A549 (cell line): ENCODE data around the gene POC1B. TPM values are rescaled to one million over a fixed set of nuclear protein-coding genes. Genes with fewer than 3 reads are reported as not detected.

ENCODE experiments used
- ATAC-seq, 2 experiments: fragments of 200-7000 bp in 1 of 2; fragments of >200 bp in 1 of 2; cut with Nextera tagmentation in 1 of 2; cut with Tn5 transposase in 1 of 2; 3 replicates each; pipeline versions ENCODE4 v1.8.0 to v1.9.1; 2018 to 2020; ENCODE audit warnings: mild to moderate bottlenecking in 1 of 2, moderate library complexity in 1 of 2
- CTCF ChIA-PET: fragments of 300-600 bp; sonication (Branson Sonifier 250); formaldehyde crosslinking; extraction: SDS; loops from one replicate; lab custom pipeline; 2021; ENCODE audit warnings: antibody characterized with exemption, inconsistent platforms; lab: Yijun Ruan, JAX
- POLR2A ChIA-PET: fragments of 350-600 bp; formaldehyde crosslinking; extraction: SDS; loops from one replicate; lab custom pipeline; 2021; ENCODE audit warnings: antibody characterized with exemption, inconsistent platforms; lab: Yijun Ruan, JAX
- DNase-seq, 2 experiments: peaks; one replicate each; pipeline versions ENCODE4 v3.0.0 to v3.0.0-alpha.2; 2011 to 2016; ENCODE audit warnings: low read depth in 1 of 2, low spot score in 1 of 2
- FAIRE-seq: peaks from 2 replicates; lab custom pipeline; 2011; peaks lifted over from hg19 to GRCh38; lab: Jason Lieb, UNC
- H3K27ac ChIP-seq, 2 experiments: fragments of >200 bp; sonication (Bioruptor Twin); formaldehyde crosslinking; 3 replicates each; pipeline ENCODE4 v1.5.1; 2016 to 2017
- H3K4me1 ChIP-seq: fragments of >200 bp; sonication (Bioruptor Twin); formaldehyde crosslinking; 3 replicates; pipeline ENCODE4 v1.6.1; 2016
- H3K4me2 ChIP-seq: fragments of >200 bp; sonication (Bioruptor Twin); formaldehyde crosslinking; 3 replicates; pipeline ENCODE4 v1.6.1; 2016
- H3K4me3 ChIP-seq: fragments of >200 bp; sonication (Bioruptor Twin); formaldehyde crosslinking; 3 replicates; pipeline ENCODE4 v1.5.1; 2016
- H3K9me3 ChIP-seq: fragments of >200 bp; sonication (Bioruptor Twin); formaldehyde crosslinking; 3 replicates; pipeline ENCODE4 v1.6.1; 2016
- ATOH8 ChIP-seq: fragments of 250-450 bp; sonication (Bioruptor Pico); IDR thresholded peaks from 2 replicates; pipeline ENCODE4 v1.5.0; 2020; ENCODE audit warnings: low read depth, mild to moderate bottlenecking, moderate library complexity
- CEBPB ChIP-seq, 2 experiments: fragments of >200 bp in 1 of 2; sonication (Bioruptor Twin) in 1 of 2; formaldehyde crosslinking in 1 of 2; IDR thresholded peaks; 2 replicates each; pipeline ENCODE4 v1.6.1; 2012 to 2016
- EHF ChIP-seq: fragments of 250-450 bp; sonication (Bioruptor Pico); IDR thresholded peaks from 2 replicates; pipeline ENCODE4 v1.5.0; 2020; ENCODE audit warnings: mild to moderate bottlenecking
- ESRRA ChIP-seq: fragments of 150-350 bp; IDR thresholded peaks from 2 replicates; pipeline ENCODE4 v1.6.1; 2014; ENCODE audit warnings: mild to moderate bottlenecking, low read length, borderline replicate concordance
- FOSB ChIP-seq: fragments of 250-450 bp; sonication (Bioruptor Pico); IDR thresholded peaks from 2 replicates; pipeline ENCODE4 v1.5.0; 2020; ENCODE audit warnings: mild to moderate bottlenecking, moderate library complexity
- HDAC2 ChIP-seq: fragments of 200-600 bp; sonication (generic); IDR thresholded peaks from 2 replicates; pipeline ENCODE4 v1.6.1; 2016
- JUNB ChIP-seq: fragments of >200 bp; sonication (Bioruptor Twin); formaldehyde crosslinking; IDR thresholded peaks from 2 replicates; pipeline ENCODE4 v1.6.1; 2016
- MAX ChIP-seq: IDR thresholded peaks from 2 replicates; pipeline ENCODE4 v1.6.1; 2012
- MYC ChIP-seq: IDR thresholded peaks from 2 replicates; pipeline ENCODE4 v1.6.1; 2012; ENCODE audit warnings: mild to moderate bottlenecking, inconsistent platforms, low read length, improper control_type of control experiment, borderline replicate concordance
- POLR2AphosphoS2 ChIP-seq: conservative IDR thresholded peaks from 2 replicates; pipeline ENCODE4 v1.6.1; 2012; ENCODE audit warnings: low read length, improper control_type of control experiment, inconsistent platforms
- RAD21 ChIP-seq, 2 experiments: fragments of >200 bp in 1 of 2; sonication (Bioruptor Twin) in 1 of 2; formaldehyde crosslinking in 1 of 2; IDR thresholded peaks in 1 of 2; conservative IDR thresholded peaks in 1 of 2; 2 replicates in 1 of 2; 3 replicates in 1 of 2; pipeline ENCODE4 v1.6.1; 2012 to 2018; ENCODE audit warnings: inconsistent platforms in 1 of 2
- RFX5 ChIP-seq: fragments of 450-650 bp; IDR thresholded peaks from 2 replicates; pipeline ENCODE4 v1.7.1; 2014; ENCODE audit warnings: antibody characterized with exemption, mild to moderate bottlenecking, moderate library complexity
- TFCP2L1 ChIP-seq: fragments of 250-450 bp; sonication (Bioruptor Pico); IDR thresholded peaks from 2 replicates; pipeline ENCODE4 v1.5.0; 2021; ENCODE audit warnings: mild to moderate bottlenecking
- ZFP36 ChIP-seq: fragments of 450-650 bp; IDR thresholded peaks from 2 replicates; pipeline ENCODE4 v1.6.1; 2014; ENCODE audit warnings: borderline replicate concordance; ENCODE audit not compliant: partially characterized antibody
- WGBS: methylation state at CpG from one replicate; pipeline ENCODE4 v1.1.6; 2017; ENCODE audit errors: missing lambda C conversion rate; 5-methylcytosine and 5-hydroxymethylcytosine counted together
- polyA plus RNA-seq, 4 experiments: library from polyadenylated mRNA; depleted of rRNA in 3 of 4; stranded (reverse); fragments of >200 nt; fragmentation: RNase III in 1 of 4; extraction: RNeasy Plus Mini Kit Qiagen cat#74134 plus additional on column Dnase treatment in 1 of 4; gene quantifications; 2 replicates in 3 of 4; 3 replicates in 1 of 4; pipeline ENCODE4 v1.2.3, GENCODE V29; 2011 to 2017
- TF ChIP-seq, protein P1 (sequence below): fragments of >200 bp; sonication (Bioruptor Twin); formaldehyde crosslinking; IDR thresholded peaks from 3 replicates; pipeline ENCODE4 v1.5.1; 2016
- TF ChIP-seq, protein P2 (sequence below): fragments of 150-350 bp; IDR thresholded peaks from 2 replicates; pipeline ENCODE4 v1.6.1; 2014; ENCODE audit warnings: low read depth, mild to moderate bottlenecking, low read length
- TF ChIP-seq, protein P3 (sequence below): fragments of 250-450 bp; sonication (Bioruptor Pico); IDR thresholded peaks from 2 replicates; pipeline ENCODE4 v1.5.0; 2021; ENCODE audit warnings: mild to moderate bottlenecking, moderate library complexity, borderline replicate concordance

POC1B gene
- polyA plus RNA-seq, 2 of the 4 experiments (the other 2 are of a cell fraction), result 10.8 to 38.6 TPM

DNA sequence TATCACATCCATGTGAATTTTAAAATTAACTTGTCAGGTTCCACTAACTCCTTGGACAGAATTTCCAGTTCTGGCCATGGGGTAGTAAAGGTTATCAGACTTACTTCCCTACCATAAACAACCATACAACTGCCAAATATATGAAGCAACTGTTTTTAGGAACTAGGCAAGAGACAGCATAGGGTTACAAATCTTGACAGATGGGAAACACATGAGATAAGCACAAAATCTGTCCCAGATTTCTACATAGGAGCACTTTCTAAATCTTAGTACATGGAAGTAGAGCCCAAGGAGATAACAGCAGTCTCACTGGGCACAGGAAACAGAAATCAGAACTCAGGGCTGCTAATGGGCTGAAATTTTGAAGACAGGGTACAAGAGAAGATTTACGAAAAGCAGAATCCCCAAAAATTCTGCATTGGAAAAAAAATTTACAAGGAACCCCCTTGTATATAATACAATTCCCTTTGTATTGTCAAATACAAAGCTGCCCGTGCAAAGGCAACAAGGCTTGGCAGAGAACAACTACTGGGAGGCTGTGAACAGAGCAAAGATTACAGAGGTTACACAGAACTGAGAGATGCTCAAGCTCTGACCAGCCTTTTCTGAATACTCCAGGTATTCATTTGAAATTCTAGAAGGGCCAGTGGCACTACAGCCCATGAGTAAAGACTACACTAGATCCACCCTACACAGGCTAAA lies 44.5 kb downstream of the POC1B start:
- TF ChIP-seq MYC (no peak), ZFP36 (no peak), FOSB (no peak), MAX (no peak)
- WGBS, result 91% methylated on average over 2 of the region's 2 CpGs
- H3K4me2 ChIP-seq, result no peak overlapping the region
- CTCF ChIA-PET, result no interaction called here
- H3K4me1 ChIP-seq, result no peaks in the 10 kb centered on the region
- DNase-seq (no peak), FAIRE-seq (no peak), ATAC-seq (no peak)
- H3K4me3 ChIP-seq, result no peak overlapping the region
- H3K9me3 ChIP-seq, result no peaks in the 10 kb centered on the region
- H3K27ac ChIP-seq, result no peak overlapping the region
- POLR2A ChIA-PET, result no interaction called here

GRCh38 chr12:89479982-89480381 lies 45.9 kb downstream of the POC1B start:
- FAIRE-seq, result no peak
- DNase-seq, result no peak
- 86% methylated on average over 3 of the region's 3 CpGs for WGBS
- CTCF ChIA-PET, result interaction anchor here (0.9 kb wide), 1 partner anchor 14 kb away, joined by 3 read pairs; no protein-coding TSS in a partner anchor
- no peak for ATAC-seq
- TF ChIP-seq RFX5 (no peak), TFCP2L1 (CRISPR knock-in tag) (no peak), ATOH8 (CRISPR knock-in tag) (no peak), RAD21 (conservative IDR thresholded peaks at IDR 0.05 in 1 of 2, IDR thresholded peaks at IDR 0.05 in 1 of 2) (no peak)
- TF ChIP-seq, all 56 proteins: peak for 0
- Histone ChIP-seq H3K4me2 (no peak overlapping the region), H3K27ac (no peak overlapping the region), H3K4me1 (peaks cover 10% of the 10 kb centered on the region), H3K4me3 (no peak overlapping the region), H3K9me3 (no peaks in the 10 kb centered on the region)
- POLR2A ChIA-PET, result no interaction called here

DNA sequence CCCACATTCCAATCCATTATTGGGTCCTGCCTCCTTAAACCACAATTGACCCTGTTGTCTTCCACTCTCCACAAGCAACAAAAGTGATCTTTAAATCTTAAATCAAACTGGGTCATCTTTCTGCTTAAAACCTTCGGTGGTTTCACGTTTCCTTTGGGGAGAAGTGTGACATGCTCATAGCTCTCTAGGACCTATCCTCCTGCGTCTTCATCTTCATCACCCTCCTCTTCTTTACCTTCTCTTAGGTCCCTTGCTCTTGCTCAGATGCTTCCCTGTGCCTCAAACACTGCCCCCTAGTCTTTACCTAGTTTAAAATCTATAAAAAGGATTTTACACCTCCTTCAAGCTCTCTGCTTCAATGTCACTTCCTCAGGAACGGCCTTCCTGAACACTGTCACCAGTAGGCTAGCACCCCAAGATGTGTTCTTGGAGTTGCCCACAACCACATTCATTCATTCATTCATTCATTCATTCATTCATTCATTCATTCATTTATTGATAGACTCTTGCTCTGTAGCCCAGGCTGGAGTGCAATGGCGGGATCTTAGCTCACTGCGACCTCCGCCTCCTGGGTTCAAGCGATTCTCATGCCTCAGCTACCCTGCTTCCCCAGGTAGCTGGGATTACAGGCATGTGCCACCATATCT lies 48.1 kb downstream of the POC1B start:
- Histone ChIP-seq H3K4me2 (no peak overlapping the region), H3K9me3 (no peaks in the 10 kb centered on the region), H3K27ac (no peak overlapping the region), H3K4me1 (peaks cover 22% of the 10 kb centered on the region), H3K4me3 (no peak overlapping the region)
- DNase-seq (no peak), ATAC-seq (no peak), FAIRE-seq (no peak)
- TF ChIP-seq RAD21 (conservative IDR thresholded peaks at IDR 0.05 in 1 of 2, IDR thresholded peaks at IDR 0.05 in 1 of 2) (no peak), MAX (no peak), JUNB (no peak), POLR2AphosphoS2 (no peak)
- CTCF ChIA-PET, result interaction anchor here (1.2 to 1.9 kb wide), 2 partner anchors 9 to 47 kb away, joined by 4 to 6 read pairs; partner anchors contain the start of gene GALNT4
- WGBS, result 97% methylated on average over 8 of the region's 8 CpGs
- POLR2A ChIA-PET, result interaction anchor here (0.6 kb wide), 1 partner anchor 1399 kb away, joined by 3 read pairs; no protein-coding TSS in a partner anchor

DNA sequence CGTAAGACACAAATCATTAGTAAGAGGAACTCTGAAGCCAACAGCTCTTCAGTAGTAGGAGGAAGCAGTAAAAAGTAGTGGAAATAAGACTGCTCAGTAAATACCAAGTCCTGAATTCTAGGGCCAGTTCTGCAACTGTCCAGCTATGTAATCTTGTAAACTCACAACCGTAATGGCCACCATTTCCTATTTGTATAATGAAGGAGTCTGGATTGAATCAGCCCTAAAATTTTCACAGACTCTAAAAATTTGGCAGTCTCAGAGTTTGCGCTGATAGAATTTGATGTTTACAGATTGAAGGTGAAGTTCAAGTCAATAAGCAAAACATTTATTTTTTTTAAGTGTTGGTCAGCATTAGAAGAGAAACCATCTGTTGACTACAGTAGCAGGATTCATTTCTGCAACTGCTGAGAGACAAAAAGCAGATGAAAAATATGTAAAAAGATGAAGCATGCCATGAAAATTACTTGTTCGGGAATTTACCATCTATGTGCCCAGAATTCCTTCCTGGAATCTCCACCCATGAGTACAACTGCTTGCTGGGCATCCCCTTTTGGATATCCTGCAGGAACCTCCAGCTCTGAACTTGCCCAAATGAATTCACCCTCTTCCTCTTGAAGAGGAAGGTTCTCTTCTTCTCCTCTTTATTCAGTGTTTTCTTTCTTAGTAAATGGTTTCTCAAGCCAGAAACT lies 48.8 kb downstream of the POC1B start:
- 91% methylated on average over 4 of the region's 4 CpGs for WGBS
- CTCF ChIA-PET, result interaction anchor here (1.2 to 1.9 kb wide), 2 partner anchors 8 to 48 kb away, joined by 4 to 6 read pairs; partner anchors contain the start of gene GALNT4
- no peak for FAIRE-seq
- TF ChIP-seq, protein P1, sequence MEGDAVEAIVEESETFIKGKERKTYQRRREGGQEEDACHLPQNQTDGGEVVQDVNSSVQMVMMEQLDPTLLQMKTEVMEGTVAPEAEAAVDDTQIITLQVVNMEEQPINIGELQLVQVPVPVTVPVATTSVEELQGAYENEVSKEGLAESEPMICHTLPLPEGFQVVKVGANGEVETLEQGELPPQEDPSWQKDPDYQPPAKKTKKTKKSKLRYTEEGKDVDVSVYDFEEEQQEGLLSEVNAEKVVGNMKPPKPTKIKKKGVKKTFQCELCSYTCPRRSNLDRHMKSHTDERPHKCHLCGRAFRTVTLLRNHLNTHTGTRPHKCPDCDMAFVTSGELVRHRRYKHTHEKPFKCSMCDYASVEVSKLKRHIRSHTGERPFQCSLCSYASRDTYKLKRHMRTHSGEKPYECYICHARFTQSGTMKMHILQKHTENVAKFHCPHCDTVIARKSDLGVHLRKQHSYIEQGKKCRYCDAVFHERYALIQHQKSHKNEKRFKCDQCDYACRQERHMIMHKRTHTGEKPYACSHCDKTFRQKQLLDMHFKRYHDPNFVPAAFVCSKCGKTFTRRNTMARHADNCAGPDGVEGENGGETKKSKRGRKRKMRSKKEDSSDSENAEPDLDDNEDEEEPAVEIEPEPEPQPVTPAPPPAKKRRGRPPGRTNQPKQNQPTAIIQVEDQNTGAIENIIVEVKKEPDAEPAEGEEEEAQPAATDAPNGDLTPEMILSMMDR, result no peak
- TF ChIP-seq EHF (CRISPR knock-in tag) (no peak), ESRRA (no peak), ATOH8 (CRISPR knock-in tag) (no peak), RAD21 (conservative IDR thresholded peaks at IDR 0.05 in 1 of 2, IDR thresholded peaks at IDR 0.05 in 1 of 2) (no peak), JUNB (no peak), CEBPB (IDR thresholded peaks at IDR 0.05) (no peak), HDAC2 (no peak)
- TF ChIP-seq, protein P2, sequence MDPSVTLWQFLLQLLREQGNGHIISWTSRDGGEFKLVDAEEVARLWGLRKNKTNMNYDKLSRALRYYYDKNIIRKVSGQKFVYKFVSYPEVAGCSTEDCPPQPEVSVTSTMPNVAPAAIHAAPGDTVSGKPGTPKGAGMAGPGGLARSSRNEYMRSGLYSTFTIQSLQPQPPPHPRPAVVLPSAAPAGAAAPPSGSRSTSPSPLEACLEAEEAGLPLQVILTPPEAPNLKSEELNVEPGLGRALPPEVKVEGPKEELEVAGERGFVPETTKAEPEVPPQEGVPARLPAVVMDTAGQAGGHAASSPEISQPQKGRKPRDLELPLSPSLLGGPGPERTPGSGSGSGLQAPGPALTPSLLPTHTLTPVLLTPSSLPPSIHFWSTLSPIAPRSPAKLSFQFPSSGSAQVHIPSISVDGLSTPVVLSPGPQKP, result no peak
- TF ChIP-seq, protein P3, sequence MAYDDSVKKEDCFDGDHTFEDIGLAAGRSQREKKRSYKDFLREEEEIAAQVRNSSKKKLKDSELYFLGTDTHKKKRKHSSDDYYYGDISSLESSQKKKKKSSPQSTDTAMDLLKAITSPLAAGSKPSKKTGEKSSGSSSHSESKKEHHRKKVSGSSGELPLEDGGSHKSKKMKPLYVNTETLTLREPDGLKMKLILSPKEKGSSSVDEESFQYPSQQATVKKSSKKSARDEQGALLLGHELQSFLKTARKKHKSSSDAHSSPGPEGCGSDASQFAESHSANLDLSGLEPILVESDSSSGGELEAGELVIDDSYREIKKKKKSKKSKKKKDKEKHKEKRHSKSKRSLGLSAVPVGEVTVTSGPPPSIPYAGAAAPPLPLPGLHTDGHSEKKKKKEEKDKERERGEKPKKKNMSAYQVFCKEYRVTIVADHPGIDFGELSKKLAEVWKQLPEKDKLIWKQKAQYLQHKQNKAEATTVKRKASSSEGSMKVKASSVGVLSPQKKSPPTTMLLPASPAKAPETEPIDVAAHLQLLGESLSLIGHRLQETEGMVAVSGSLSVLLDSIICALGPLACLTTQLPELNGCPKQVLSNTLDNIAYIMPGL (CRISPR knock-in tag), result no peak

More for the DNA sequence above, 48.8 kb downstream of the POC1B start:
- Histone ChIP-seq H3K9me3 (no peaks in the 10 kb centered on the region), H3K4me3 (no peak overlapping the region), H3K4me1 (peaks cover 30% of the 10 kb centered on the region), H3K27ac (no peak overlapping the region), H3K4me2 (no peak overlapping the region)
- ATAC-seq, result no peak
- POLR2A ChIA-PET, result interaction anchor here (0.6 kb wide), 1 partner anchor 1398 kb away, joined by 3 read pairs; no protein-coding TSS in a partner anchor
- DNase-seq, result no peak
